Measurements from ENCODE around the gene PHTF2.
"Not testable (repeated sequence)": the region's sequence is repeated elsewhere in the genome, so short reads cannot be mapped to it uniquely, and the experiment has no call there.

PHTF2 gene

GRCh38 chr7:77830649-77831355 lies 32.2 kb downstream of the PHTF2 start:
- DNase-seq (ENCODE audit: low read depth) = no peak

- no peak for DNase-seq (ENCODE audit: low read depth)
These were observed 32.9 kb downstream of the PHTF2 start for GRCh38 chr7:77831481-77831880.

GRCh38 chr7:77831953-77832352 lies 33.4 kb downstream of the PHTF2 start:
- DNase-seq (ENCODE audit: low read depth) = no peak

- no peak for DNase-seq (ENCODE audit: low read depth)
These were observed 34.6 kb downstream of the PHTF2 start for GRCh38 chr7:77833136-77833535.

GRCh38 chr7:77836425-77836824 lies 37.9 kb downstream of the PHTF2 start:
- not testable (repeated sequence) for DNase-seq (ENCODE audit: low read depth)

- DNase-seq (ENCODE audit: low read depth) = no peak
These were observed 38.7 kb downstream of the PHTF2 start for GRCh38 chr7:77837275-77837674.

- no peak for DNase-seq (ENCODE audit: low read depth)
These were observed 39.4 kb downstream of the PHTF2 start for GRCh38 chr7:77837966-77838365.

- DNase-seq (ENCODE audit: low read depth) = no peak
These were observed 40.4 kb downstream of the PHTF2 start for GRCh38 chr7:77838929-77839491.

GRCh38 chr7:77839919-77840318 lies 41.3 kb downstream of the PHTF2 start:
- no peak for DNase-seq (ENCODE audit: low read depth)

- DNase-seq (ENCODE audit: low read depth) = no peak
These were observed 44.6 kb downstream of the PHTF2 start for GRCh38 chr7:77843194-77843593.

- DNase-seq (ENCODE audit: low read depth) = no peak
These were observed 47.9 kb downstream of the PHTF2 start for GRCh38 chr7:77846317-77847092.

- no peak for DNase-seq (ENCODE audit: low read depth)
These were observed 57.0 kb downstream of the PHTF2 start for GRCh38 chr7:77855371-77856083.

GRCh38 chr7:77858278-77858677 lies 59.7 kb downstream of the PHTF2 start:
- DNase-seq (ENCODE audit: low read depth) = no peak

- DNase-seq (ENCODE audit: low read depth) = no peak
These were observed 60.8 kb downstream of the PHTF2 start for GRCh38 chr7:77859343-77859742.

GRCh38 chr7:77862691-77863090 lies 64.1 kb downstream of the PHTF2 start:
- no peak for DNase-seq (ENCODE audit: low read depth)

GRCh38 chr7:77863860-77864259 lies 65.3 kb downstream of the PHTF2 start:
- DNase-seq (ENCODE audit: low read depth) = no peak

GRCh38 chr7:77866370-77866769 lies 67.8 kb downstream of the PHTF2 start:
- DNase-seq (ENCODE audit: low read depth) = no peak

GRCh38 chr7:77866786-77867536 lies 68.4 kb downstream of the PHTF2 start:
- no peak for DNase-seq (ENCODE audit: low read depth)

- no peak for DNase-seq (ENCODE audit: low read depth)
These were observed 68.9 kb downstream of the PHTF2 start for GRCh38 chr7:77867537-77867865.

- DNase-seq (ENCODE audit: low read depth) = not testable (repeated sequence)
These were observed 73.7 kb downstream of the PHTF2 start for GRCh38 chr7:77872256-77872655.

- DNase-seq (ENCODE audit: low read depth) = not testable (repeated sequence)
These were observed 75.1 kb downstream of the PHTF2 start for GRCh38 chr7:77873416-77874327.

All from activated gamma-delta T cell treated with anti-CD3 and anti-CD28 coated beads, Interleukin-2, amount 50 U/mL, for 16 hours (primary cell).